HG02981 (cell line): ENCODE data around the gene MED4.

Experiments
- ATAC-seq: cut with Tn5 transposase; IDR thresholded peaks from one replicate; pipeline ENCODE4 v1.9.1; 2021; ENCODE audit warnings: mild to moderate bottlenecking, moderate library complexity; ENCODE audit not compliant: unreplicated experiment

MED4 gene

DNA sequence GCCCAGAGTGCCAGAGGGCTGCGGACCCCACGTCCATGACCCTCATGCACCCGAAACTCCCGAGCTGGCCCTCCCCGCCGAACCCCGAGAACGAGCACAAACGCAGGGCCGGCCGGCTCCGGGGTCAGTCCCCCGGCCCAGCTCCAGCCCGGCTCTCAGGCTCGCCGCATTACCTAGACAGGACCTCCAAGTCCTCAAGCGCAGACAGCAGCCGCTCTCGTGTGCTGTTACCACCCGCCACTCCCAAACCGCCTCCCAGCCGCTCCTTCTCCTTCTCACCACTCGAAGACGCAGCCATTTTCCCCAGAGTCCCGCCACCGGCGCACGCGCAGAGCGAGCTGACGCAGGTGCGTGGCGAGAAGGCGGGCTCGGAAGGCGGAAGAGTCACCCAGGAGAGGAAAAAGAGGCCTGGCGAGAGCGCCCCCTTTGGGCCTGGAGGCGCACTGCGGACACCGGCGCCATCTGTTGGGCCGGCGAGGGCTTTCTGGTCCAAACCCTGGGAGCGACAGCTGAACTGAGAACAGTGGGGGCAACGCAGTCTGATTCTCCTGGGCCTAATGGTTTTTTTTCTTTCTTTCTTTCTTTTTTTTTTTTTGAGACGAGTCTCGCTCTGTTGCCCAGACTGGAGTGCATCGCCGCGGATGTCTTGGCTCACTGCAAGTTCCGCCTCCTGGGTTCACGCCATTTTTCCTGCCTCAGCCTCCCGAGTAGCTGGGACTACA is at the start of gene MED4:
Gene MED4 (minus strand): TSS at position 324 of the 722 bp plus-strand sequence. CDS start 26 bp downstream, at position 298.
- peak; percentile 98 for ATAC-seq

- no peak for ATAC-seq
These were observed 49.6 kb upstream of the MED4 start for GRCh38 chr13:48144413-48145035.

- ATAC-seq: peak; percentile 96
These were observed 47.5 kb upstream of the MED4 start for GRCh38 chr13:48142436-48142835.

DNA sequence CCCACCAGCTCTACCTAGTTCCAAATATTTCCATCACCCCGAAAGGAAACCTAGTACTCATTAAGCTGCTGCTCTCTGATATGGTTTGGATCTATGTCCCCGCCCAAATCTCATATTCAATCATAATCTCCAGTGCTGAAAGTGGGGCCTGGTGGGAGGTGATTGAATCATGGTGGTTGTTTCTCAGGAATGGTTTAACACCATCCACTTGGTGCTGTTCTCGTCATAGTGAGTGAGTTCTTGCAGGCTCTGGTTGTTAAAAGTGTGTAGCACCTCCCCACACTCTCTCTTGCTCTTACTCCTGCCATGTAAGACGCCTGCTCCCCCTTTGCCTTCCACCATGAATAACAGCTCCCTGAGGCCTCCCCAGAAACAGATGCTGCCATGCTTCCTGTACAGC is 43.4 kb upstream of the MED4 start:
- no peak for ATAC-seq

- no peak for ATAC-seq
These were observed 38.1 kb upstream of the MED4 start for GRCh38 chr13:48132961-48133360.

DNA sequence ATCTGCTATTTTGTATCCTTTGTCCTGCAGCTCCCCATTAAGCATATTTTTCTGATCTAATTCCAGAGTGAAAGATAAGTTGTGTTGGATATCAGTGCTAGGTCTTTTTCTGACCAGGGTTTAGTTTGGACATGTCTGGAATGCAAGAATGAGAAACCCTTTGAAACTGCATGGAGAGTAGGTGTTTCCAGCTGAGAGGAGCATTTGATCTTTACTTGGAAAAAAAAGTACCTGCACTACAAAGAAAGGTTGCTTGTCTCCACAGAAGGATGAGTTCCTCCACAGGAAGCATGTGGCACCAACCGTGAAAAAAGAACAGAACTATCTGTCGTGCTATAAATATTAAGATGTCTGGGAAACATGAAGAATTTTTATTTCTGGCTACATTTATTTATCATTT is 36.6 kb upstream of the MED4 start:
- ATAC-seq: no peak

GRCh38 chr13:48126944-48127830 is 32.3 kb upstream of the MED4 start:
- no peak for ATAC-seq

- no peak for ATAC-seq
These were observed 30.9 kb upstream of the MED4 start for GRCh38 chr13:48125794-48126228.

DNA sequence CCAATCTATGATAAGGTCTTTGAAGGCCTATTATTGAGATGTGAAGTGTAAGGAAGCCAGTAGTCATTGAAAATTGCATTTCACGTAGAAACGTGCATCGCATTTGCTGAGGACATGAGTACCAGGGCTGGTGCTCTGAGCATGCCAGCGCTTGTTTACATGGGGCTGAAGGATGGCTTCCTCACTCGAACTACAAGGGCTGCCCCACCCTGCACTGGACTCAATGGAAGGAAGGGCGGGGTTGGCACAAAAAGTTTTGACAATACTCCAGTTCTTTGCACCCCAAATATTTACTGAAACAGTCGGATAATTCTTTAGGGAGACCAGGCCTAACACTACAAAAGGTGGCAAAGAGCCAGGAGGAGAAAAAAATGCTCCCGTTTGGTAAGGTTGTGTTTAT is 28.9 kb upstream of the MED4 start:
- no peak for ATAC-seq

GRCh38 chr13:48121733-48122132 is 26.8 kb upstream of the MED4 start:
- ATAC-seq: no peak

DNA sequence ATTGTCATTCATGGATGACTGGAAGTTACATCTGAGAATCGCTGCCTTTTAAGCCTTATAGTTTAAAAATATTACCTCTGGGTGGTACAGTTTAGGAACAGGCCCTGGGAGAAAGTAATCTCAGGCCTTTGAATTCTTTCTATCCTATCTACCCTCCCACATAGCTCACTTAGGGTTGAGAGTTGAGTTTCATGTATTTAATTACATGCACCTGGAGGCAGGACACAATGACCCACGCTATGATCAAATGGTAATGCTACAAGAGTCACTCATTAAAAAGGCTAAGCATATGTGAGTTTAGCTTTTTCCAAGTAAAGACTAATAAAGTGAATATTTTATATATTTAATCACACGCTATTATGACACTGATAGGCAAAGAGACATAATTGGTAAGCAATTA is 25.3 kb upstream of the MED4 start:
- no peak for ATAC-seq

- ATAC-seq: no peak
These were observed 23.1 kb upstream of the MED4 start for GRCh38 chr13:48118030-48118429.

GRCh38 chr13:48116808-48117207 is 21.9 kb upstream of the MED4 start:
- ATAC-seq: no peak

- no peak for ATAC-seq
These were observed 18.8 kb upstream of the MED4 start for GRCh38 chr13:48113756-48114130.

DNA sequence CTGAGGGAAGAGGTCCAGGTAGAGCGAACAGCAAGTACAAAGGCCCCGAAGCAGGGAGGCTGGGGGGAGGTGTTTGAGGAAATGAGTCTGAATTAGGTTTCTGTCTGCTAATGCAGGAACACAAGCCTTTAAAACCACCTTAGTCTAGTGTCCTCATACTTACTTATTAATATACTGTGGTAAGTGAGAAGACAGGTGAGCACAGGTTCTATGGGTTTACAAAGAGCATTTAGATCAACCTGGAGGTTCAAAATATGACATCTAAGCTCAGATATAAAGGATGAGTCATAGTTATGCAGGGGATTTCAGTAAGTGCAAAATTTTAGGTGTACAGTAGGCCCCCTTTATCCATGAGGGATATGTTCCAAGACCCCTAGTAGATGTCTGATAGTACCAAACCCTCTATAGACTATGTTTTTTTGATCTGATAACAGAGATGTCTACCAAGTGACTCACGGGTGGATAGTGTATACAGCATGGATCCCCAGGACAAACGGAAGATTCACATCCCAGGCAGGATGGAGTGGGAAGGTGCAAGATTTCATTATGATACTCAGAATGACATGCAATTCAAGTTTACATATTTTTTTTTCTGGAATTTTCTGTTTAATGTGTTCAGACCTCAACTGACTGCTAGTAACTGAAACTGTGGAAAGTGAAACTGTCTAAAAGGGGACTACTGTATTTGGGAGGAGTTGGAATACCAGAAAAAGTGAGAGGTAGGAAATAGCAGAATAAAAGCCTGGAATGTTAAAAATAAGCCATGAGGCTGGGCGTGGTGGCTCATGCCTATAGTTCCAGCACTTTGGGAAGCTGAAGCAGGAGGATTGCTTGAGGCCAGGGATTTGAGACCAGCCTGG is 18.2 kb upstream of the MED4 start:
- no peak for ATAC-seq

- no peak for ATAC-seq
These were observed 16.2 kb upstream of the MED4 start for GRCh38 chr13:48110931-48111721.

- ATAC-seq: no peak
These were observed 15.4 kb upstream of the MED4 start for GRCh38 chr13:48110132-48110868.

- ATAC-seq: no peak
These were observed 13.2 kb upstream of the MED4 start for GRCh38 chr13:48108106-48108505.

DNA sequence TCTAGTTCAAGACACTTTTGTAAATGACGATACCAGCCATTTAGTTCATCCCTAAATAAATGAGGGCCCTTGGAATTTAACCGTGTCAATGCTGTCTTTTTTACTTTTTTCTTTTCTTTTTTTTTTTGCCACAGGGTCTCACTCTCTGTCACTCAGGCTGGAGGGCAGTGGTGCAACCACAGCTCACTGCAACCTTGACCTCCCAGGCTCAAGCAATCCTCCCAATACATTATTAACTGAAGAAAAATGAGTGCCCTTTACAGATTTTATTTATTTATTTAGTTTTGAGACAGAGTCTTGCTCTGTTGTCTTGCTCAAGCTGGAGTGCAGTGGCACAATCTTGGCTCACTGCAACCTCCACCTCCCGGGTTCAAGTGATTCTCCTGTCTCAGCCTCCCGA is 2.9 kb upstream of the MED4 start:
- ATAC-seq: no peak
